Erythroblast (primary cell): ENCODE data around the gene LRRTM4.

ENCODE experiments used
- GATA1 ChIP-seq: IDR thresholded peaks from 2 replicates; pipeline ENCODE4 v1.6.1; 2011; ENCODE audit warnings: low read depth, mild to moderate bottlenecking, control low read depth, low read length, moderate library complexity
- POLR2A ChIP-seq: IDR thresholded peaks from 2 replicates; pipeline ENCODE4 v1.6.1; 2011; ENCODE audit warnings: mild to moderate bottlenecking, low read length

- TF ChIP-seq POLR2A (no peak), GATA1 (no peak)
Measured at GRCh38 chr2:77479895-77480294, 42.3 kb downstream of the LRRTM4 start.
